Aorta (tissue), 5 donors: Measurements from ENCODE around the gene NEU4. TPM values are rescaled to one million over a fixed set of nuclear protein-coding genes. Genes with fewer than 3 reads are reported as not detected.
A peak's percentile ranks its signal among the peaks of the same experiment; 100 is the strongest.

Experiments
- ATAC-seq: fragments of 200-7000 bp; cut with Tn5 transposase; one replicate; pipeline ENCODE4 v1.9.1; 2022; ENCODE audit warnings: moderate library complexity; ENCODE audit not compliant: low FRiP score
- DNase-seq, 2 donors: peaks; one replicate each; pipeline ENCODE4 v3.0.0-alpha.2; 2020
- H3K27ac ChIP-seq, 2 donors: one replicate each; pipeline ENCODE4 v1.5.1; 2013; ENCODE audit warnings: low read length in 2 of 2, mild to moderate bottlenecking in 2 of 2, moderate library complexity in 2 of 2, control low read depth in 1 of 2, inconsistent platforms in 1 of 2, low read depth in 1 of 2
- H3K27me3 ChIP-seq, 2 donors: one replicate each; pipeline ENCODE4 v1.6.1; 2013; ENCODE audit warnings: control low read depth in 1 of 2, low read length in 1 of 2, mild to moderate bottlenecking in 1 of 2, moderate library complexity in 1 of 2; ENCODE audit not compliant: insufficient read depth in 2 of 2, control insufficient read depth in 1 of 2
- H3K36me3 ChIP-seq, 2 donors: one replicate each; pipeline ENCODE4 v1.6.1; 2013; ENCODE audit warnings: control low read depth in 1 of 2, low read length in 1 of 2, mild to moderate bottlenecking in 1 of 2; ENCODE audit not compliant: insufficient read depth in 2 of 2, control insufficient read depth in 1 of 2
- H3K4me1 ChIP-seq, 2 donors: one replicate each; pipeline ENCODE4 v1.6.1; 2013; ENCODE audit warnings: low read length in 2 of 2, control low read depth in 1 of 2, mild to moderate bottlenecking in 1 of 2, moderate library complexity in 1 of 2; ENCODE audit not compliant: insufficient read depth in 2 of 2, control insufficient read depth in 1 of 2
- H3K4me3 ChIP-seq, 2 donors: one replicate each; pipeline ENCODE4 v1.5.1; 2013; ENCODE audit warnings: low read length in 2 of 2, control low read depth in 1 of 2, mild to moderate bottlenecking in 1 of 2
- H3K9me3 ChIP-seq: one replicate; pipeline ENCODE4 v1.6.1; 2013; ENCODE audit warnings: mild to moderate bottlenecking, low read length; ENCODE audit not compliant: control insufficient read depth
- WGBS, 2 donors: extraction: QIAGEN DNeasy Blood & Tissue Kit; methylation state at CpG; one replicate each; pipeline ENCODE4 v1.1.7; 2013; 5-methylcytosine and 5-hydroxymethylcytosine counted together
- intact Hi-C, 2 donors: fragments of 100-400 bp; cut with DNase I; formaldehyde crosslinking; loops; one replicate each; pipeline versions ENCODE4 v1.14.2 to v1.15.0; 2022
- polyA plus RNA-seq, 2 donors: library from polyadenylated mRNA; stranded (reverse); fragments of 200-250 nt; gene quantifications; one replicate each; pipeline ENCODE4 v1.2.3, GENCODE V29; 2013
- total RNA-seq, 2 donors: library from RNA; stranded (reverse); fragmentation: NEBNext Ultra II Directional; extraction: Animal tissue kit (Norgen Biotek cat#: 25700); gene quantifications; one replicate each; pipeline ENCODE4 v1.2.1, GENCODE V29; 2021
- donor health status: healthy with polysubstance abuse.
- donor health status: Bipolar disorder and iron deficiency.
- donor health status: DM: no; HTN: no; CAD: no.
- donor health status: DM: no; HTN: no; CAD: no.
- donor health status: DM: yes; HTN: yes; CAD: no.

NEU4 gene
- total and polyA plus RNA-seq, 4 donors: 0.26 to 6.4 TPM; not detected in 2

DNA sequence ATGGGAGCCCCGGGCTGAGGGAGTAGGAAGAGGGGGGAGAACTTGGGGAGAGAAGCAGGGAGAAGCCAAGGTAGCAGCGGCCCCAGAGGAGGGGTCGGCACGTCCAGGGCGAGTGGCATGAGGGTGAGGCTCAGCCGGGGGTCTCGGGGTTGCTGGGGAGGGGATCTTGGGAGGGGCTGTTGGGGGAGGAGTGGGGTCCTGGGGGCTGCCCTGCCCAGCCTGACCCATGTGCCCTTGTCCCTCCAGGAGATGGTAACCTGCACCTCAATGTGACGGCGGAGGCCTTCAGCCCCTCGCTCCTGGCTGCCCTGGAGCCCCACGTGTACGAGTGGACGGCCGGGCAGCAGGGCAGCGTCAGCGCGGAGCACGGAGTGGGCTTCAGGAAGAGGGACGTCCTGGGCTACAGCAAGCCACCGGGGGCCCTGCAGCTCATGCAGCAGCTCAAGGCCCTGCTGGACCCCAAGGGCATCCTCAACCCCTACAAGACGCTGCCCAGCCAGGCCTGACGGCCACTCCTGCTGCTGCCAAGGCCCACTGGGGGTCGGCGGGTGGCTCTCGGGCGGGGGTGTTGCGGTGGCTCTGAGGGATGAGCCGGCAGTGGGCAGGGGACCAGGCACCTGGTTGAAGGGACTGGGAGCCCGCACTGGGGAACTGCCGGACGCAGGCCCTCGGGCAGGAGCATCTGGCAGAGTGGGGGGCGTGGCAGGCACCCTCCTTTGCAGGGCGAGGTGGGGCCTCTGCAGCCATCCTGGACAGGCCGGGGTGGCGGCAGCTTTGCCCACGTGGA lies 41.3 kb upstream of the NEU4 start:
- no peak overlapping the region for H3K27ac ChIP-seq
- H3K27me3 ChIP-seq: no peaks in the 10 kb centered on the region
- no peaks in the 10 kb centered on the region for H3K36me3 ChIP-seq
- H3K9me3 ChIP-seq: no peaks in the 10 kb centered on the region
- DNase-seq (peak in 1 of 2 donors; percentile 73), ATAC-seq (no peak)
- H3K4me1 ChIP-seq: no peaks in the 10 kb centered on the region
- H3K4me3 ChIP-seq: no peak overlapping the region
- WGBS, 2 donors: 90 to 91% methylated on average over 26 to 37 of the region's 37 CpGs
- intact Hi-C loops: no loop called here

DNA sequence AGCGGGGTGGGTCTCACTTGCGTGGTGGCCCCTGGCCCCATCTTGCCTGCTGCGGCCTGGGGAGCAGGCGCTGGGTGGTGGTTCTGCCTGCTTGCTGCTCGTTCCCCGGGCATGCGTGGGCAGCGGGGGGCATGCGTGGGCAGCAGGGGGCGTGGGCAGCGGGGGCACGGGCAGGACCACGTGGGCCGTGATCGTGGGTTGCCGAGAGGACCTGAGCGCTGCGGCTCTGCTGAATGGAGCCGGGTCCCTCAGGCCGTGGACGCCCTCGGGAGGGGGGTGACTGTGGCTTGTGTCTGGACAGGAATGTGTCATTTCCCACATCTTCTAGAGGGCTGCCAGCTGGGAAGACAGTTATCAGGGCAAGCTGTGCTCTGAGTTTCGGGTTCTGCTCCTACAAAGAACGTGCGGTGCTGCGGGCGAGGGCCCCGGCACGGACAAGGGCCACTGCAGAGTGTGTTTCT lies 40.7 kb upstream of the NEU4 start:
- Histone ChIP-seq H3K36me3 (no peaks in the 10 kb centered on the region), H3K4me3 (no peak overlapping the region), H3K27me3 (no peaks in the 10 kb centered on the region), H3K9me3 (no peaks in the 10 kb centered on the region), H3K4me1 (no peaks in the 10 kb centered on the region), H3K27ac (no peak overlapping the region)
- intact Hi-C loops: no loop called here
- peak in 1 of 2 donors; percentile 58 for DNase-seq
- no peak for ATAC-seq
- WGBS, 2 donors: 89 to 90% methylated on average over 28 to 29 of the region's 29 CpGs

DNA sequence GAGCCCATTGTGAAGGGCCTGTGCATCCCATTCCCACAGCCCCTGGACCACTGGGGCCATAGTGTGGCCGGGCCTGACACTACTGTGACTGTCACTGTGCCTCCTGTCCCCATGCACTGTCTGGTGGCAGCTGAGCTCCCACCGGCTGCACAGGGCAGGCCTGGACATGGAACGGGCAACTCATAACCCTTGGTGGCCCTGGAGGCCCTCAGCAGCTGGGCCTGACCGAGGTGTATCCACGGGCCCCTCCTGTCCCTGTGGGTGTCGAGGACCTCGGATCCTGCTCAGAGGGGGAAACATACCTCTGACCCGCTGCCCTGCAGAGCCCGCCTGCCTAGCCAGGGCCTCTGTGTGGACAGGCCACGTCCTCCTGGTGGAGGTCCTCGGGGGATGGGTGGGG lies 40.1 kb upstream of the NEU4 start:
- DNase-seq: peak in 1 of 2 donors; percentile 68
- Histone ChIP-seq H3K27ac (no peak overlapping the region), H3K36me3 (no peaks in the 10 kb centered on the region), H3K27me3 (no peaks in the 10 kb centered on the region), H3K4me3 (no peak overlapping the region), H3K9me3 (no peaks in the 10 kb centered on the region), H3K4me1 (no peaks in the 10 kb centered on the region)
- ATAC-seq: no peak
- intact Hi-C loops: no loop called here
- WGBS, 2 donors: 91 to 93% methylated on average over 11 of the region's 11 CpGs

DNA sequence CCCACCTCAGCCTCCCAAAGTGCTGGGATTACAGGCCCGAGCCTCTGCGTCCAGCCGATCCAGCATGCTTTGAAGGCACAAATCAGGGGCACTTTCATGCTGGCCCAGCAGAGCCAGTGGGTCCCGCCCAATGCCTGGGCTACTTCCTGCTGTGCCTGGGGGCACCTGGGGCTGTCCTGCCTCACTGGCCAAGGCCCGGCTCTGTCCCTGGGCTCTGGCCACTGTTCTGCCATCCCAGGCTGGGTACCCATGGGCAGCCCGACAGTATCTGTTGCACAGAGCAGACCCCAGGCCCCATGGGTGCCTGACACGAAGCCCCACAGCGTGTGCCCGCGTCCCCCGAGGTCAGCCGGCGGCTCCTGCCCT lies 39.2 kb upstream of the NEU4 start:
- ATAC-seq: no peak
- Histone ChIP-seq H3K9me3 (no peaks in the 10 kb centered on the region), H3K27me3 (no peaks in the 10 kb centered on the region), H3K4me3 (no peak overlapping the region), H3K4me1 (no peaks in the 10 kb centered on the region), H3K27ac (no peak overlapping the region), H3K36me3 (no peaks in the 10 kb centered on the region)
- peak in 1 of 2 donors; percentile 46 for DNase-seq
- intact Hi-C loops: no loop called here
- 82 to 85% methylated on average over 11 to 13 of the region's 13 CpGs for WGBS, 2 donors

DNA sequence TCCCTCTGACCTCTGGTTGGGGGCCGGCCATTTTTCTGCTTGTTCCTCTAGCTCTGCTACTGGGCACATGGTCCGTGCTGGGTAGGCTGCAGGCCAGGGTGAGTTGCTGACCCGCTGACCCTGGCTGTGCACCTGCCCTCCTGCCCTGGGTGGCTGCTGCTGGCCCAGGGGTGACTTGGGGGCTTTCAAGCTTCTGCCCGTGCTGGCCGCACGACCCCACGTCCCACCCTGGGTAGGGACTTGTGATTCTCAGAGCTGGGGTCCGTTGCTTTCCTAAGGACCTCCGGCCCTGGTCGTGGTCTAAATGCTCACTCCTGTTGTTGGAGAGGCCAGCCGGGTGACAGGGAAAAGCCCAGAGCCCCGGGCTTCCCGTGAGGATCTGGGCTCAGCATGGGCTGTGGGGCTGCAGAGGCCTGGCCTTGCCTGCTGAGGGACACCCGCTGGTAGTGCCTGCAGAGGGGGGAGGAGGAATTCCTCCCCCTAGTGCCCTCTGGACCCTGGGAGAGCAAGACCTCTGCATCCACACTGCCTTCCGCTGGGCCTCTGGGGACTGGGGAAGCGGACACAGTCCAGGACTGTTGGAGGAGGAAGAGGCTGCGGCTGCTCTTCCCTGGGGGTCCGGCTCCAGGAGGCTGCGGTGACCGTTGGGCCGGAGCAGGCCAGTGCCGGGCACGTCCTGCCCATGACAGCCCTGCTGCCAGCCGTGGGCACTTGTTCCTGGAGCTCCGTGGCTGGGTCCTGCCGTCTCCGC lies 38.6 kb upstream of the NEU4 start:
- peak in 1 of 2 donors; percentile 73 for DNase-seq
- no peaks in the 10 kb centered on the region for H3K9me3 ChIP-seq
- 53 to 58% methylated on average over 27 of the region's 27 CpGs for WGBS, 2 donors
- H3K36me3 ChIP-seq: no peaks in the 10 kb centered on the region
- intact Hi-C loops: no loop called here
- H3K4me1 ChIP-seq: no peaks in the 10 kb centered on the region
- no peak overlapping the region for H3K27ac ChIP-seq
- H3K4me3 ChIP-seq: no peak overlapping the region
- ATAC-seq: peak; percentile 17
- no peaks in the 10 kb centered on the region for H3K27me3 ChIP-seq

DNA sequence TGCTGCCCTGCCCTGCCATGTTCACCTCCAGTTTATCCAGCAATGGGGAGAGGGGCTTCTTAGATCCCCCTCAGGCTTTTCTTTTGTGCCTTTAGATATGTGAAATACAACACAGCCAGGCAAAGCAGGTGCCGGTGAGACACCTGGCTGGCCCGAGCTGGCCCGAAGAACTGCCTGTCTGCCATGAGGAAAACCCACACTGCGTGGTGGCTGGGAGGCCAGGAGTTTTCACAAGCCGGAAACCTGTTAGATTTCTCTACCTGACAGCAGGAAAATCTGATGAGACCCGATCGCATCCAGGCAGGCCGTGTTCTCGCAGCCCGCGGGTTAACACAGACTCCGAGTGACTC lies 38.1 kb upstream of the NEU4 start:
- intact Hi-C loops: no loop called here
- Histone ChIP-seq H3K9me3 (no peaks in the 10 kb centered on the region), H3K36me3 (no peaks in the 10 kb centered on the region), H3K4me1 (no peaks in the 10 kb centered on the region), H3K27me3 (no peaks in the 10 kb centered on the region), H3K4me3 (no peak overlapping the region), H3K27ac (no peak overlapping the region)
- DNase-seq: no peak
- ATAC-seq: no peak
- WGBS, 2 donors: 93 to 94% methylated on average over 12 of the region's 12 CpGs

DNA sequence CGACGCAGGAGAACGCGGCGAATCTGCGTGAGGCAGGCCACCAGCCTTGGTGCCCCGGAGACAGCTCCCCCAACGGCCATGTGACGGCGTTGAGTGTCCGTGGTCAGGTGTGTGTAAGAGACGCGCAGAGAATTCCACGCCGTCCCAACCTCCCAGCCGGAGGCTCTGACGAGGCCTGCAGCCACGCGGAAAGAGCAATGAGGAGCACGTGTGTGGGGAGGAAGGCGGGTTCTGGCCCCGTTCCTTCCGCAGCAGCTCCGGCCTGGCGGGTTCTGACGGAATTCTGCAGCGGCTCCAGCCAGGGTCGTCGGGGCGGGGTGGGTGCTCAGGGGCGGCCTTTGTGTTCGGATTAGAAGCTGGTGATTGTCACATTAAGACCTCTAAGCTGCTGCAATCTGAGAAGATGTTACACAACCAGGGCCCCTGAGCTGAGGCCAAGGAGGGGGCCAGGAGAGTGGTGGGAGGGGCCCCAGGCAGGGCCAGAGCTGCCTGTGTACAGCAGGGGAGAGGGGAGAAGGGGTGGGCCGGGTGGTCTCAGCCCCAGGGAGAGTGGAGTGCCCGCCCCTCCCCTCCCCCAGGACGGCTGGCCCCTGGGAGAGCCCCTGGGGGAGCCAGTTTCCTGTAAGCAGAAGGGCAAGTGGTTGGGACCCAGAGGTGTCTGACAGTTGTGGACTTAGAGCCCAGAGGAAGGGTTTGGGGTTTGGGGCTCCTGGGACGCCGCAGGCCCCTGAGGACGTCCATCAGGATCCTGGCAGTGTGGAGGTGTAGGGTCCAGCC lies 37.5 kb upstream of the NEU4 start:
- no peaks in the 10 kb centered on the region for H3K27me3 ChIP-seq
- DNase-seq (peak in 1 of 2 donors; percentile 78), ATAC-seq (no peak)
- WGBS, 2 donors: 66 to 72% methylated on average over 35 to 38 of the region's 38 CpGs
- no peak overlapping the region for H3K4me3 ChIP-seq
- H3K4me1 ChIP-seq: no peaks in the 10 kb centered on the region
- no peaks in the 10 kb centered on the region for H3K9me3 ChIP-seq
- no peaks in the 10 kb centered on the region for H3K36me3 ChIP-seq
- intact Hi-C loops: no loop called here
- H3K27ac ChIP-seq: no peak overlapping the region

DNA sequence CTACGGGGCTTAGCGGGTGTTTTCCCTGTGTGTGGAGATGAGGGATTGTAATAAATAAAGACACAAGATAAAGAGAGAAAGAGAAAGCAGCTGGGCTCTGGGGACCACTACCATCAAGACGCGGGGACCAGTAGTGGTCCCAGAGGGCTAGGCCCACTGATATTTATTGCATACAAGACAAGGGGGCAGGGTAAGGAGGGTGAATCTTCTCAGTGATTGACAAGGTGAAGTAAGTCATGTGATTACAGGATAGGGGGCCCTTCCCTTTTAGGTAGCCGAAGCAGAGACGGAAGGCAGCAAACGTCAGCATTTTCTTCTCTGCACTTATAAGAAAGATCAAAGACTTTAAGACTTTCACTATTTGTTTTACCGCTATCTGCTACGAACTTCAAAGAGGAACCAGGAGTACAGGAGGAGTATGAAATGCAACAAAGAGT lies 36.9 kb upstream of the NEU4 start:
- intact Hi-C loops: no loop called here
- Histone ChIP-seq H3K4me3 (no peak overlapping the region), H3K9me3 (no peaks in the 10 kb centered on the region), H3K27ac (no peak overlapping the region), H3K4me1 (no peaks in the 10 kb centered on the region), H3K36me3 (no peaks in the 10 kb centered on the region), H3K27me3 (no peaks in the 10 kb centered on the region)
- ATAC-seq: no peak
- no peak for DNase-seq
- 37 to 43% methylated on average over 9 of the region's 9 CpGs for WGBS, 2 donors
